K562 (cell line): Measurements from ENCODE around the gene ARHGEF26. TPM values are rescaled to one million over a fixed set of nuclear protein-coding genes. Genes with fewer than 3 reads are reported as not detected.

ENCODE experiments used
- ATAC-seq: fragments of 200-7000 bp; cut with Tn5 transposase; 3 replicates; pipeline ENCODE4 v1.9.1; 2020; ENCODE audit warnings: moderate library complexity
- BruUV-seq: library from RNA; stranded (reverse); fragments of 400-500 nt; replicated peaks from 2 replicates; lab custom pipeline; 2021; lab: Mats Ljungman, UMichigan
- CTCF ChIA-PET: fragments of 300-600 bp; formaldehyde crosslinking; extraction: SDS; loops from one replicate; lab custom pipeline; 2021; ENCODE audit warnings: low intra/inter-chr PET ratio; lab: Yijun Ruan, JAX
- POLR2A ChIA-PET: fragments of 300-600, 350-650 bp; sonication (Branson Sonifier 250); formaldehyde crosslinking; extraction: SDS; loops from one replicate; lab custom pipeline; 2021; ENCODE audit warnings: antibody characterized with exemption, inconsistent platforms; lab: Yijun Ruan, JAX
- DNase-seq, 4 experiments: peaks; one replicate each; pipeline versions ENCODE4 v3.0.0 to v3.0.0-alpha.2; 2011 to 2018; ENCODE audit warnings: low spot score in 3 of 4, mixed read lengths in 3 of 4; ENCODE audit errors: extremely low read depth in 1 of 4
- FAIRE-seq: peaks from 2 replicates; lab custom pipeline; 2011; peaks lifted over from hg19 to GRCh38; lab: Jason Lieb, UNC
- H2AFZ ChIP-seq: 2 replicates; pipeline ENCODE4 v1.6.0; 2011; ENCODE audit warnings: low read depth, low read length, control low read depth, inconsistent platforms
- H3K27ac ChIP-seq: fragments of 200-600 bp; 3 replicates; pipeline ENCODE4 v1.8.0; 2011; ENCODE audit warnings: low read depth, mild to moderate bottlenecking, control low read depth, inconsistent platforms, low read length, moderate library complexity, mixed read lengths; ENCODE audit errors: extremely low read depth
- H3K27me3 ChIP-seq, 2 experiments: fragments of 300-600 bp in 1 of 2; 2 replicates in 1 of 2; 3 replicates in 1 of 2; pipeline versions ENCODE4 v1.6.0 to v1.8.0; 2011; ENCODE audit warnings: inconsistent platforms in 2 of 2, low read length in 2 of 2, mild to moderate bottlenecking in 1 of 2, mixed read lengths in 1 of 2, moderate library complexity in 1 of 2; ENCODE audit not compliant: control insufficient read depth in 2 of 2, insufficient read depth in 2 of 2
- H3K36me3 ChIP-seq: fragments of 300-600 bp; 3 replicates; pipeline ENCODE4 v1.8.0; 2011; ENCODE audit warnings: mild to moderate bottlenecking, low read length, inconsistent platforms; ENCODE audit not compliant: control insufficient read depth, insufficient read depth
- H3K4me1 ChIP-seq, 2 experiments: fragments of 200-600 bp in 1 of 2; replicated peaks in 1 of 2; 2 replicates in 1 of 2; 3 replicates in 1 of 2; pipeline versions ENCODE4 v1.5.1 to v1.8.0; 2011; ENCODE audit warnings: inconsistent platforms in 2 of 2, low read length in 2 of 2, mild to moderate bottlenecking in 1 of 2, mixed read lengths in 1 of 2, moderate library complexity in 1 of 2; ENCODE audit not compliant: control insufficient read depth in 2 of 2, insufficient read depth in 2 of 2
- H3K4me2 ChIP-seq: 2 replicates; pipeline ENCODE4 v1.6.1; 2011; ENCODE audit warnings: low read length, control low read depth, inconsistent platforms, mixed read lengths; ENCODE audit not compliant: insufficient read depth
- H3K4me3 ChIP-seq: fragments of 200-600 bp; sonication (generic), shearing (Covaris generic); 2 replicates; pipeline ENCODE4 v1.5.1; 2016; ENCODE audit warnings: control low read depth, inconsistent platforms
- H3K79me2 ChIP-seq: fragments of 200-600 bp; 3 replicates; pipeline ENCODE4 v1.8.0; 2011; ENCODE audit warnings: low read length, inconsistent platforms; ENCODE audit not compliant: control insufficient read depth, insufficient read depth
- H3K9ac ChIP-seq, 2 experiments: 2 replicates each; pipeline versions ENCODE4 v1.6.0 to v1.6.1; 2011; ENCODE audit warnings: low read depth in 2 of 2, low read length in 2 of 2, control low read depth in 1 of 2, inconsistent platforms in 1 of 2, mild to moderate bottlenecking in 1 of 2, mixed read lengths in 1 of 2; ENCODE audit not compliant: insufficient read depth in 1 of 2
- H3K9me1 ChIP-seq: one replicate; pipeline ENCODE4 v1.6.0; 2011; ENCODE audit warnings: inconsistent platforms, mild to moderate bottlenecking, low read length, moderate library complexity; ENCODE audit not compliant: control insufficient read depth, insufficient read depth
- H3K9me3 ChIP-seq: replicated peaks from 2 replicates; pipeline ENCODE4 v1.5.1; 2011; ENCODE audit warnings: low read depth, low read length, inconsistent platforms; ENCODE audit not compliant: control insufficient read depth, insufficient read depth
- H4K20me1 ChIP-seq: replicated peaks from 2 replicates; pipeline ENCODE4 v1.6.1; 2011; ENCODE audit warnings: low read length, inconsistent platforms, mixed read lengths; ENCODE audit not compliant: control insufficient read depth, insufficient read depth
- ADNP ChIP-seq: fragments of 200-800 bp; sonication (Bioruptor generic); IDR thresholded peaks from 2 replicates; pipeline ENCODE4 v1.6.1; 2016; ENCODE audit warnings: missing genetic modification characterization, missing compliant biosample characterization
- BRD9 ChIP-seq: fragments of 450-650 bp; IDR thresholded peaks from 2 replicates; pipeline ENCODE4 v1.6.1; 2018; ENCODE audit warnings: low read depth; ENCODE audit not compliant: partially characterized antibody
- CEBPG ChIP-seq, 3 experiments: fragments of 200-800 bp in 1 of 3; sonication (Bioruptor generic) in 1 of 3; sonication (generic) in 1 of 3; formaldehyde crosslinking in 1 of 3; IDR thresholded peaks in 2 of 3; conservative IDR thresholded peaks in 1 of 3; 2 replicates each; pipeline versions ENCODE4 v1.6.1 to v1.8.0; 2016 to 2022; ENCODE audit warnings: missing compliant biosample characterization in 2 of 3, missing genetic modification characterization in 2 of 3, mild to moderate bottlenecking in 1 of 3, missing genetic modification reagents in 1 of 3
- CREBBP ChIP-seq: IDR thresholded peaks from one replicate; pipeline ENCODE4 v1.6.1; 2012; ENCODE audit warnings: low read depth, mild to moderate bottlenecking, control low read depth, inconsistent platforms, low read length
- DIDO1 ChIP-seq: fragments of 450-650 bp; IDR thresholded peaks from 2 replicates; pipeline ENCODE4 v1.6.1; 2016; ENCODE audit warnings: low read depth, missing biosample characterization, missing genetic modification characterization
- GTF2F1 ChIP-seq: IDR thresholded peaks from 2 replicates; pipeline ENCODE4 v1.6.1; 2011; ENCODE audit warnings: low read depth, low read length, improper control_type of control experiment
- SMARCA4 ChIP-seq: fragments of 450-650 bp; IDR thresholded peaks from 2 replicates; pipeline ENCODE4 v1.6.1; 2016
- SP2 ChIP-seq: IDR thresholded peaks from 2 replicates; pipeline ENCODE4 v1.6.1; 2011; ENCODE audit warnings: mild to moderate bottlenecking, low read depth, low read length, moderate library complexity; ENCODE audit not compliant: poor library complexity, severe bottlenecking; ENCODE audit errors: extremely low read depth
- STAT5B ChIP-seq: fragments of 250-450 bp; sonication (Bioruptor Pico); IDR thresholded peaks from 2 replicates; pipeline ENCODE4 v1.8.0; 2021; ENCODE audit warnings: mild to moderate bottlenecking, inconsistent platforms
- TAL1 ChIP-seq: fragments of 450-650 bp; IDR thresholded peaks from 2 replicates; pipeline ENCODE4 v1.6.1; 2016; ENCODE audit warnings: mild to moderate bottlenecking
- ZBTB33 ChIP-seq: sonication (generic); formaldehyde crosslinking; IDR thresholded peaks from 2 replicates; pipeline ENCODE4 v1.8.1; 2023; ENCODE audit warnings: mild to moderate bottlenecking, missing genetic modification reagents
- ZC3H11A ChIP-seq: IDR thresholded peaks from 2 replicates; pipeline ENCODE4 v1.6.1; 2012; ENCODE audit warnings: low read depth, low read length, improper control_type of control experiment
- ZNF124 ChIP-seq: sonication (generic); formaldehyde crosslinking; IDR thresholded peaks from 2 replicates; pipeline ENCODE4 v1.8.1; 2022; ENCODE audit warnings: missing genetic modification reagents
- ZNF766 ChIP-seq: fragments of 200-800 bp; sonication (Bioruptor generic); conservative IDR thresholded peaks from 2 replicates; pipeline ENCODE4 v1.6.1; 2016; ENCODE audit warnings: missing genetic modification characterization, missing compliant biosample characterization
- WGBS: fragments of 100-300 bp; shearing (Covaris generic); methylation state at CpG from one replicate; pipeline ENCODE4 v1.1.6; 2016; ENCODE audit warnings: low coverage, mixed read lengths; ENCODE audit not compliant: insufficient coverage; ENCODE audit errors: missing lambda C conversion rate; 5-methylcytosine and 5-hydroxymethylcytosine counted together
- in situ Hi-C: fragments of 300-500 bp; cut with MboI; formaldehyde crosslinking; loops from 4 replicates; pipeline ENCODE4 v1.15.0; 2018; ENCODE audit warnings: inconsistent platforms, mixed read lengths
- intact Hi-C: fragments of 100-400 bp; cut with micrococcal nuclease; formaldehyde crosslinking; loops from 2 replicates; pipeline ENCODE4 v1.14.2; 2022
- polyA plus RNA-seq, 8 experiments: library from polyadenylated mRNA; depleted of rRNA in 4 of 8; stranded (reverse) in 5 of 8; unstranded in 3 of 8; fragments of >200 nt; fragmentation: Nextera tagmentation in 2 of 8; fragmentation: Illumina TruSeq in 1 of 8; extraction: Ambion mirVana in 2 of 8; extraction: Trizol in 1 of 8; gene quantifications; 2 replicates each; pipeline versions ENCODE4 v1.2.1 to v1.2.3, GENCODE V29; 2011 to 2014; ENCODE audit warnings: inconsistent platforms in 1 of 8, missing spikeins in 1 of 8
- total RNA-seq, 7 experiments: library from RNA; depleted of rRNA in 6 of 7; stranded (reverse); fragments of >200 nt in 6 of 7; fragmentation: Illumina TruSeq in 2 of 7; extraction: Trizol in 2 of 7; gene quantifications; 2 replicates each; pipeline versions ENCODE4 v1.2.1 to v1.2.3, GENCODE V29; 2011 to 2021; ENCODE audit warnings: low replicate concordance in 1 of 7
- TF ChIP-seq, protein P1 (sequence below): sonication (generic); formaldehyde crosslinking; IDR thresholded peaks from 2 replicates; pipeline ENCODE4 v1.8.0; 2022; ENCODE audit warnings: mild to moderate bottlenecking, missing genetic modification reagents
- TF ChIP-seq, protein P2 (sequence below): sonication (generic); formaldehyde crosslinking; IDR thresholded peaks from 2 replicates; pipeline ENCODE4 v1.8.0; 2022; ENCODE audit warnings: missing genetic modification reagents, mild to moderate bottlenecking, moderate library complexity, borderline replicate concordance
- TF ChIP-seq, protein P3 (sequence below): fragments of 450-650 bp; IDR thresholded peaks from 2 replicates; pipeline ENCODE4 v1.6.1; 2014; ENCODE audit warnings: low read depth, mild to moderate bottlenecking, moderate library complexity, borderline replicate concordance

The ARHGEF26 gene
- total and polyA plus RNA-seq, 9 of the 15 experiments (the other 6 are each of a cell fraction or from before 2014, with no cell fraction given) = 0.01 to 0.11 (median 0.04) TPM; not detected in 2

DNA sequence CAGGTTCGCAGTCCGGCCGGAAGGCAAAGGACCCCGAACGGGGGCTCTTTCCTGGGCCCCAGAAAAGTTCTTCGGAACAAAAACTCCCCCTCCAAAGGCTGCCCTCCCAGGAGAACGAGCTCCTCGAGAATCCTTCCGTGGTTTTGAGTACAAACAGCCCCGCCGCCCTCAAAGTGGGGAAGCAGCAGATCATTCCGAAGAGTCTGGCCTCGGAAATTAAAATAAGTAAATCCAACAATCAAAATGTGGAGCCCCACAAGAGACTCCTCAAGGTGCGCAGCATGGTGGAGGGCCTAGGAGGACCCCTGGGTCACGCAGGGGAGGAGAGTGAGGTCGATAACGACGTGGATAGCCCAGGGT, 1.3 kb downstream of the ARHGEF26 start:
- no peak overlapping the region for H3K4me3 ChIP-seq
- H3K9me3 ChIP-seq = no peaks in the 10 kb centered on the region
- ATAC-seq (no peak), FAIRE-seq (no peak), DNase-seq (no peak)
- POLR2A ChIA-PET = no interaction called here
- H3K4me2 ChIP-seq = no peak overlapping the region
- no peak overlapping the region for H2AFZ ChIP-seq
- no peaks in the 10 kb centered on the region for H3K36me3 ChIP-seq
- peaks cover 5 to 16% of the 10 kb centered on the region in 2 experiments; a peak in 3 of 5 replicates for H3K4me1 ChIP-seq
- 32% methylated on average over 18 of the region's 18 CpGs for WGBS
- no peak overlapping the region for H3K27ac ChIP-seq
- in situ Hi-C loops (no loop called here), intact Hi-C loops (loop anchor here (5.0 kb wide), 1 partner anchor 1055 kb away; no protein-coding TSS in a partner anchor)
- no peaks in the 10 kb centered on the region for H4K20me1 ChIP-seq
- no peaks in the 10 kb centered on the region for H3K9me1 ChIP-seq
- no peak overlapping the region for H3K9ac ChIP-seq
- H3K79me2 ChIP-seq = no peaks in the 10 kb centered on the region
- CTCF ChIA-PET = no interaction called here
- peaks cover 4 to 22% of the 10 kb centered on the region in 2 experiments; a peak in 3 of 5 replicates for H3K27me3 ChIP-seq
- no TSS peak for BruUV-seq
- TF ChIP-seq DIDO1 (tag) (no peak), ZBTB33 (CRISPR knock-in tag) (no peak), CREBBP (no peak), TAL1 (no peak), GTF2F1 (no peak), CEBPG (CRISPR knock-in tag; IDR thresholded peaks at IDR 0.05) (no peak), CEBPG (tag; conservative IDR thresholded peaks at IDR 0.05 in 1 of 2, IDR thresholded peaks at IDR 0.05 in 1 of 2) (no peak), SP2 (no peak), ADNP (tag) (no peak), BRD9 (no peak), ZC3H11A (no peak), ZNF766 (no peak), STAT5B (no peak), ZNF124 (CRISPR knock-in tag) (no peak), SMARCA4 (no peak)
- TF ChIP-seq, protein P1, sequence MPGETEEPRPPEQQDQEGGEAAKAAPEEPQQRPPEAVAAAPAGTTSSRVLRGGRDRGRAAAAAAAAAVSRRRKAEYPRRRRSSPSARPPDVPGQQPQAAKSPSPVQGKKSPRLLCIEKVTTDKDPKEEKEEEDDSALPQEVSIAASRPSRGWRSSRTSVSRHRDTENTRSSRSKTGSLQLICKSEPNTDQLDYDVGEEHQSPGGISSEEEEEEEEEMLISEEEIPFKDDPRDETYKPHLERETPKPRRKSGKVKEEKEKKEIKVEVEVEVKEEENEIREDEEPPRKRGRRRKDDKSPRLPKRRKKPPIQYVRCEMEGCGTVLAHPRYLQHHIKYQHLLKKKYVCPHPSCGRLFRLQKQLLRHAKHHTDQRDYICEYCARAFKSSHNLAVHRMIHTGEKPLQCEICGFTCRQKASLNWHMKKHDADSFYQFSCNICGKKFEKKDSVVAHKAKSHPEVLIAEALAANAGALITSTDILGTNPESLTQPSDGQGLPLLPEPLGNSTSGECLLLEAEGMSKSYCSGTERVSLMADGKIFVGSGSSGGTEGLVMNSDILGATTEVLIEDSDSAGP = no peak
- TF ChIP-seq, protein P2, sequence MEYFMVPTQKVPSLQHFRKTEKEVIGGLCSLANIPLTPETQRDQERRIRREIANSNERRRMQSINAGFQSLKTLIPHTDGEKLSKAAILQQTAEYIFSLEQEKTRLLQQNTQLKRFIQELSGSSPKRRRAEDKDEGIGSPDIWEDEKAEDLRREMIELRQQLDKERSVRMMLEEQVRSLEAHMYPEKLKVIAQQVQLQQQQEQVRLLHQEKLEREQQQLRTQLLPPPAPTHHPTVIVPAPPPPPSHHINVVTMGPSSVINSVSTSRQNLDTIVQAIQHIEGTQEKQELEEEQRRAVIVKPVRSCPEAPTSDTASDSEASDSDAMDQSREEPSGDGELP = no peak
- TF ChIP-seq, protein P3, sequence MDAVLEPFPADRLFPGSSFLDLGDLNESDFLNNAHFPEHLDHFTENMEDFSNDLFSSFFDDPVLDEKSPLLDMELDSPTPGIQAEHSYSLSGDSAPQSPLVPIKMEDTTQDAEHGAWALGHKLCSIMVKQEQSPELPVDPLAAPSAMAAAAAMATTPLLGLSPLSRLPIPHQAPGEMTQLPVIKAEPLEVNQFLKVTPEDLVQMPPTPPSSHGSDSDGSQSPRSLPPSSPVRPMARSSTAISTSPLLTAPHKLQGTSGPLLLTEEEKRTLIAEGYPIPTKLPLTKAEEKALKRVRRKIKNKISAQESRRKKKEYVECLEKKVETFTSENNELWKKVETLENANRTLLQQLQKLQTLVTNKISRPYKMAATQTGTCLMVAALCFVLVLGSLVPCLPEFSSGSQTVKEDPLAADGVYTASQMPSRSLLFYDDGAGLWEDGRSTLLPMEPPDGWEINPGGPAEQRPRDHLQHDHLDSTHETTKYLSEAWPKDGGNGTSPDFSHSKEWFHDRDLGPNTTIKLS = no peak
